ENCODE measurements around the gene DNAJC11.

- TF ChIP-seq CTCF (conservative IDR thresholded peaks at IDR 0.05 in 1 of 2, IDR thresholded peaks at IDR 0.05 in 1 of 2; ENCODE audit: extremely low read depth in 1 of 2, insufficient read depth in 1 of 2, low read depth in 1 of 2, low read length in 2 of 2): no peak
- TF ChIP-seq EZH2 (IDR thresholded peaks at IDR 0.05; ENCODE audit: borderline replicate concordance, low read length): no peak
Measured at GRCh38 chr1:6635161-6635909, 66.3 kb downstream of the DNAJC11 start.

All from mammary epithelial cell (primary cell).